Smooth muscle cell (in vitro differentiated cells): ENCODE data around the gene PHF19. TPM values are rescaled to one million over a fixed set of nuclear protein-coding genes. Genes with fewer than 3 reads are reported as not detected.

Experiments
- DNase-seq: peaks from one replicate; lab custom pipeline; 2025; ENCODE audit not compliant: unreplicated experiment; lab: John Stamatoyannopoulos, UW
- H2AFZ ChIP-seq: fragments of 200-600 bp; sonication (generic); 2 replicates; pipeline ENCODE4 v1.6.0; 2016; ENCODE audit warnings: antibody characterized with exemption, low read depth, mild to moderate bottlenecking
- H3F3A ChIP-seq: fragments of 200-600 bp; sonication (generic); 2 replicates; pipeline ENCODE4 v1.6.0; 2017; ENCODE audit warnings: antibody characterized with exemption, low read depth
- H3K27ac ChIP-seq: fragments of 200-600 bp; sonication (generic); 2 replicates; pipeline ENCODE4 v1.5.1; 2016; ENCODE audit warnings: low read depth, mild to moderate bottlenecking
- H3K27me3 ChIP-seq: fragments of 200-600 bp; sonication (generic); 2 replicates; pipeline ENCODE4 v1.6.1; 2016; ENCODE audit warnings: low read depth, mild to moderate bottlenecking
- H3K36me3 ChIP-seq: fragments of 200-600 bp; sonication (generic); 2 replicates; pipeline ENCODE4 v1.5.1; 2016; ENCODE audit warnings: low read depth
- H3K4me1 ChIP-seq: fragments of 200-600 bp; sonication (generic); 2 replicates; pipeline ENCODE4 v1.5.1; 2016; ENCODE audit warnings: low read depth
- H3K4me2 ChIP-seq: fragments of 200-600 bp; sonication (generic); 2 replicates; pipeline ENCODE4 v1.6.0; 2016; ENCODE audit warnings: mild to moderate bottlenecking
- H3K4me3 ChIP-seq: fragments of 200-600 bp; sonication (generic); 2 replicates; pipeline ENCODE4 v1.5.1; 2016; ENCODE audit warnings: mild to moderate bottlenecking
- H3K79me2 ChIP-seq: fragments of 200-600 bp; sonication (generic); 2 replicates; pipeline ENCODE4 v1.6.0; 2016; ENCODE audit warnings: low read depth, mild to moderate bottlenecking
- H3K9ac ChIP-seq: fragments of 200-600 bp; sonication (generic); 2 replicates; pipeline ENCODE4 v1.6.0; 2016; ENCODE audit warnings: low read depth
- H3K9me3 ChIP-seq: fragments of 200-600 bp; sonication (generic); replicated peaks from 2 replicates; pipeline ENCODE4 v1.5.1; 2016; ENCODE audit warnings: low read depth
- H4K20me1 ChIP-seq: fragments of 200-600 bp; sonication (generic); 2 replicates; pipeline ENCODE4 v1.6.0; 2016; ENCODE audit warnings: low read depth
- CTCF ChIP-seq: fragments of 200-600 bp; sonication (generic); IDR thresholded peaks from 2 replicates; pipeline ENCODE4 v1.5.1; 2017; ENCODE audit warnings: borderline replicate concordance, mild to moderate bottlenecking, antibody characterized with exemption; ENCODE audit not compliant: insufficient read depth, poor library complexity, severe bottlenecking
- WGBS: methylation state at CpG from one replicate; pipeline ENCODE4 v1.1.7; 2016; ENCODE audit warnings: low lambda C conversion rate; 5-methylcytosine and 5-hydroxymethylcytosine counted together
- polyA plus RNA-seq: library from polyadenylated mRNA; unstranded; fragments of >200 nt; fragmentation: Nextera tagmentation; extraction: Ambion mirVana; gene quantifications from 2 replicates; pipeline ENCODE4 v1.2.1, GENCODE V29; 2016
- total RNA-seq: library from RNA; depleted of rRNA; stranded (reverse); fragments of >200 nt; gene quantifications from 2 replicates; pipeline ENCODE4 v1.2.3, GENCODE V29; 2014

PHF19 gene
- total and polyA plus RNA-seq, 2 experiments from 2014 or later, result 14.1 to 19.3 TPM

GRCh38 chr9:120865809-120866208 is 11.2 kb downstream of the PHF19 start:
- no peaks in the 10 kb centered on the region for H4K20me1 ChIP-seq
- no peaks in the 10 kb centered on the region for H3K79me2 ChIP-seq
- H3K27me3 ChIP-seq, result no peaks in the 10 kb centered on the region
- TF ChIP-seq CTCF, result no peak
- H3K4me2 ChIP-seq, result no peak overlapping the region
- DNase-seq, result no peak
- WGBS, result 79% methylated on average over 5 of the region's 5 CpGs
- H3K9ac ChIP-seq, result no peak overlapping the region
- H3K4me3 ChIP-seq, result no peak overlapping the region
- H3K4me1 ChIP-seq, result no peaks in the 10 kb centered on the region
- no peaks in the 10 kb centered on the region for H3K36me3 ChIP-seq
- H3K27ac ChIP-seq, result no peak overlapping the region
- H2AFZ ChIP-seq, result no peak overlapping the region
- no peaks in the 10 kb centered on the region for H3F3A ChIP-seq
- H3K9me3 ChIP-seq, result no peaks in the 10 kb centered on the region

- no peak overlapping the region for H3K27ac ChIP-seq
- H3K27me3 ChIP-seq, result no peaks in the 10 kb centered on the region
- no peaks in the 10 kb centered on the region for H3K36me3 ChIP-seq
- WGBS, result 46% methylated on average over 5 of the region's 5 CpGs
- no peak overlapping the region for H3K9ac ChIP-seq
- no peak for DNase-seq
- no peaks in the 10 kb centered on the region for H3K9me3 ChIP-seq
- H2AFZ ChIP-seq, result no peak overlapping the region
- no peak overlapping the region for H3K4me3 ChIP-seq
- H3K4me1 ChIP-seq, result no peaks in the 10 kb centered on the region
- no peaks in the 10 kb centered on the region for H3K79me2 ChIP-seq
- no peaks in the 10 kb centered on the region for H4K20me1 ChIP-seq
- H3F3A ChIP-seq, result no peaks in the 10 kb centered on the region
- H3K4me2 ChIP-seq, result no peak overlapping the region
- TF ChIP-seq CTCF, result no peak
These were observed 11.8 kb downstream of the PHF19 start for GRCh38 chr9:120865176-120865575.

- WGBS, result 98% methylated on average over 5 of the region's 5 CpGs
- Histone ChIP-seq H3K36me3 (no peaks in the 10 kb centered on the region), H3K4me3 (no peak overlapping the region), H2AFZ (no peak overlapping the region), H3K9me3 (no peaks in the 10 kb centered on the region), H3K27me3 (no peaks in the 10 kb centered on the region), H3K79me2 (no peaks in the 10 kb centered on the region), H3K4me2 (no peak overlapping the region), H3K9ac (no peak overlapping the region), H3K27ac (no peak overlapping the region), H4K20me1 (no peaks in the 10 kb centered on the region), H3K4me1 (no peaks in the 10 kb centered on the region), H3F3A (no peaks in the 10 kb centered on the region)
- no peak for TF ChIP-seq CTCF
- no peak for DNase-seq
These were observed 12.3 kb downstream of the PHF19 start for GRCh38 chr9:120864719-120865118.

GRCh38 chr9:120863833-120864232 is 13.2 kb downstream of the PHF19 start:
- Histone ChIP-seq H3K36me3 (no peaks in the 10 kb centered on the region), H3F3A (no peaks in the 10 kb centered on the region), H3K9ac (no peak overlapping the region), H3K79me2 (no peaks in the 10 kb centered on the region), H3K4me3 (no peak overlapping the region), H3K27ac (no peak overlapping the region), H4K20me1 (no peaks in the 10 kb centered on the region), H3K9me3 (no peaks in the 10 kb centered on the region), H3K4me2 (no peak overlapping the region), H3K4me1 (no peaks in the 10 kb centered on the region), H2AFZ (no peak overlapping the region), H3K27me3 (no peaks in the 10 kb centered on the region)
- no peak for TF ChIP-seq CTCF
- DNase-seq, result no peak
- 86% methylated on average over 7 of the region's 7 CpGs for WGBS
